Parathyroid adenoma (tissue), 2 donors: ENCODE measurements around the gene CHST11.

Experiments used
- H2AFZ ChIP-seq: fragments of 300-600 bp; sonication (generic); one replicate; pipeline ENCODE4 v1.7.0; 2017; ENCODE audit warnings: antibody characterized with exemption, mild to moderate bottlenecking
- H3K27ac ChIP-seq: fragments of 300-600 bp; sonication (generic); one replicate; pipeline ENCODE4 v1.7.0; 2017
- H3K27me3 ChIP-seq: fragments of 300-600 bp; sonication (generic); one replicate; pipeline ENCODE4 v1.7.0; 2017; ENCODE audit warnings: low read length; ENCODE audit not compliant: control insufficient read depth, insufficient read depth
- H3K36me3 ChIP-seq: fragments of 300-600 bp; sonication (generic); one replicate; pipeline ENCODE4 v1.7.0; 2017; ENCODE audit warnings: low read length; ENCODE audit not compliant: control insufficient read depth, insufficient read depth
- H3K4me1 ChIP-seq: fragments of 300-600 bp; sonication (generic); one replicate; pipeline ENCODE4 v1.7.0; 2017; ENCODE audit warnings: control low read depth
- H3K4me2 ChIP-seq: fragments of 300-600 bp; sonication (generic); one replicate; pipeline ENCODE4 v1.7.0; 2017; ENCODE audit warnings: low read length
- H3K4me3 ChIP-seq: fragments of 300-600 bp; sonication (generic); one replicate; pipeline ENCODE4 v1.7.0; 2017; ENCODE audit warnings: low read depth, low read length
- H3K79me2 ChIP-seq: fragments of 300-600 bp; sonication (generic); one replicate; pipeline ENCODE4 v1.7.0; 2017; ENCODE audit warnings: control low read depth
- H3K9ac ChIP-seq: fragments of 300-600 bp; sonication (generic); one replicate; pipeline ENCODE4 v1.7.0; 2017; ENCODE audit warnings: mild to moderate bottlenecking
- H3K9me3 ChIP-seq: fragments of 300-600 bp; sonication (generic); one replicate; pipeline ENCODE4 v1.7.0; 2017; ENCODE audit warnings: low read length; ENCODE audit not compliant: control insufficient read depth
- CTCF ChIP-seq: fragments of 300-600 bp; sonication (generic); IDR thresholded peaks from one replicate; pipeline ENCODE4 v1.7.0; 2017; ENCODE audit warnings: antibody characterized with exemption, mild to moderate bottlenecking
- donor health status: primary hyperparathyroidism.

CHST11 gene

GRCh38 chr12:104473374-104473983 is 16.7 kb downstream of the CHST11 start:
- no peaks in the 10 kb centered on the region for H3K27me3 ChIP-seq
- H3K27ac ChIP-seq: no peak overlapping the region
- H3K4me2 ChIP-seq: no peak overlapping the region
- H2AFZ ChIP-seq: no peak overlapping the region
- H3K79me2 ChIP-seq: no peaks in the 10 kb centered on the region
- no peaks in the 10 kb centered on the region for H3K36me3 ChIP-seq
- H3K9me3 ChIP-seq: no peaks in the 10 kb centered on the region
- no peak for TF ChIP-seq CTCF
- no peak overlapping the region for H3K9ac ChIP-seq
- no peak overlapping the region for H3K4me3 ChIP-seq
- H3K4me1 ChIP-seq: no peaks in the 10 kb centered on the region

GRCh38 chr12:104475271-104475670 is 18.5 kb downstream of the CHST11 start:
- Histone ChIP-seq H2AFZ (no peak overlapping the region), H3K27me3 (no peaks in the 10 kb centered on the region), H3K9me3 (no peaks in the 10 kb centered on the region), H3K4me2 (no peak overlapping the region), H3K27ac (no peak overlapping the region), H3K4me1 (no peaks in the 10 kb centered on the region), H3K79me2 (no peaks in the 10 kb centered on the region), H3K4me3 (no peak overlapping the region), H3K9ac (no peak overlapping the region), H3K36me3 (no peaks in the 10 kb centered on the region)
- TF ChIP-seq CTCF: no peak

GRCh38 chr12:104477510-104478390 is 21.0 kb downstream of the CHST11 start:
- no peaks in the 10 kb centered on the region for H3K36me3 ChIP-seq
- no peaks in the 10 kb centered on the region for H3K9me3 ChIP-seq
- H3K4me1 ChIP-seq: no peaks in the 10 kb centered on the region
- H3K9ac ChIP-seq: no peak overlapping the region
- no peak for TF ChIP-seq CTCF
- no peak overlapping the region for H2AFZ ChIP-seq
- no peaks in the 10 kb centered on the region for H3K27me3 ChIP-seq
- H3K79me2 ChIP-seq: no peaks in the 10 kb centered on the region
- no peak overlapping the region for H3K4me3 ChIP-seq
- no peak overlapping the region for H3K4me2 ChIP-seq
- no peak overlapping the region for H3K27ac ChIP-seq

- H3K9me3 ChIP-seq: no peaks in the 10 kb centered on the region
- no peaks in the 10 kb centered on the region for H3K36me3 ChIP-seq
- H3K27me3 ChIP-seq: no peaks in the 10 kb centered on the region
- H3K4me1 ChIP-seq: no peaks in the 10 kb centered on the region
- no peak for TF ChIP-seq CTCF
- no peaks in the 10 kb centered on the region for H3K79me2 ChIP-seq
- no peak overlapping the region for H3K4me3 ChIP-seq
- H3K27ac ChIP-seq: no peak overlapping the region
- H2AFZ ChIP-seq: no peak overlapping the region
- no peak overlapping the region for H3K9ac ChIP-seq
- no peak overlapping the region for H3K4me2 ChIP-seq
Measured at GRCh38 chr12:104478396-104479122, 21.8 kb downstream of the CHST11 start.
